H1 (cell line): Measurements from ENCODE around the gene USP17L18. TPM values are rescaled to one million over a fixed set of nuclear protein-coding genes. Genes with fewer than 3 reads are reported as not detected.
"Not testable (repeated sequence)": the region's sequence is repeated elsewhere in the genome, so short reads cannot be mapped to it uniquely, and the experiment has no call there.

Experiments
- CTCF ChIA-PET: fragments of 300-600 bp; sonication (Branson Sonifier 250); formaldehyde crosslinking; loops from one replicate; lab custom pipeline; 2021; ENCODE audit not compliant: partially characterized antibody; lab: Charles Lee
- POLR2A ChIA-PET: fragments of 300-600 bp; sonication (Branson Sonifier 250); formaldehyde crosslinking; loops from one replicate; lab custom pipeline; 2021; ENCODE audit warnings: inconsistent platforms; ENCODE audit not compliant: partially characterized antibody; lab: Charles Lee
- DNase-seq, 2 experiments: peaks; one replicate each; pipeline versions ENCODE4 v3.0.0 to v3.0.0-alpha.2; 2010 to 2022; ENCODE audit warnings: low spot score in 2 of 2, low read depth in 1 of 2, mixed read lengths in 1 of 2
- FAIRE-seq: peaks from 2 replicates; lab custom pipeline; 2011; peaks lifted over from hg19 to GRCh38; lab: Jason Lieb, UNC
- H2AFZ ChIP-seq: 2 replicates; pipeline ENCODE4 v1.8.1; 2012; ENCODE audit warnings: low read length, inconsistent platforms
- H2AK5ac ChIP-seq: 2 replicates; pipeline ENCODE4 v1.6.1; 2013; ENCODE audit warnings: low read depth, low read length
- H2BK120ac ChIP-seq: replicated peaks from 2 replicates; pipeline ENCODE3; 2013; ENCODE audit warnings: low read depth, low read length, inconsistent platforms
- H2BK12ac ChIP-seq: 2 replicates; pipeline ENCODE4 v1.6.1; 2013; ENCODE audit warnings: low read depth, low read length
- H2BK15ac ChIP-seq: 2 replicates; pipeline ENCODE4 v1.6.1; 2013; ENCODE audit warnings: low read length
- H2BK20ac ChIP-seq: 2 replicates; pipeline ENCODE4 v1.6.1; 2013; ENCODE audit warnings: low read length
- H2BK5ac ChIP-seq: 2 replicates; pipeline ENCODE4 v1.6.1; 2013; ENCODE audit warnings: low read depth, low read length
- H3K14ac ChIP-seq: 2 replicates; pipeline ENCODE4 v1.6.1; 2013; ENCODE audit warnings: inconsistent platforms; ENCODE audit not compliant: insufficient read length
- H3K18ac ChIP-seq: 2 replicates; pipeline ENCODE4 v1.6.1; 2013; ENCODE audit warnings: low read length; ENCODE audit errors: extremely low read depth
- H3K23ac ChIP-seq: 2 replicates; pipeline ENCODE4 v1.6.1; 2013; ENCODE audit warnings: inconsistent platforms; ENCODE audit not compliant: insufficient read length
- H3K23me2 ChIP-seq: 2 replicates; pipeline ENCODE4 v1.6.1; 2013; ENCODE audit warnings: low read depth, low read length
- H3K27ac ChIP-seq: 2 replicates; pipeline ENCODE4 v1.6.1; 2011; ENCODE audit warnings: low read depth, low read length, inconsistent platforms
- H3K27me3 ChIP-seq, 4 experiments: replicated peaks in 1 of 4; 1 replicate in 1 of 4; 2 replicates in 3 of 4; pipeline versions ENCODE4 v1.6.1 to v1.8.1; 2011 to 2013; ENCODE audit warnings: low read length in 3 of 4, mild to moderate bottlenecking in 3 of 4, inconsistent platforms in 2 of 4, mixed read lengths in 2 of 4, moderate library complexity in 1 of 4; ENCODE audit not compliant: control insufficient read depth in 3 of 4, insufficient read depth in 3 of 4; ENCODE audit errors: extremely low read depth in 1 of 4
- H3K36me3 ChIP-seq, 4 experiments: 2 replicates each; pipeline versions ENCODE4 v1.6.1 to v1.8.1; 2011 to 2013; ENCODE audit warnings: mild to moderate bottlenecking in 4 of 4, low read length in 3 of 4, moderate library complexity in 2 of 4, control low read depth in 1 of 4, inconsistent platforms in 1 of 4; ENCODE audit not compliant: insufficient read depth in 4 of 4, control insufficient read depth in 2 of 4
- H3K4ac ChIP-seq: replicated peaks from 2 replicates; pipeline ENCODE3; 2013; ENCODE audit warnings: low read length, low read depth, mixed read lengths, inconsistent platforms; ENCODE audit not compliant: insufficient read length
- H3K4me1 ChIP-seq, 4 experiments: replicated peaks in 1 of 4; 1 replicate in 1 of 4; 2 replicates in 3 of 4; pipeline versions ENCODE4 v1.6.1 to v1.8.1; 2011 to 2013; ENCODE audit warnings: low read length in 3 of 4, inconsistent platforms in 2 of 4, mixed read lengths in 1 of 4; ENCODE audit not compliant: insufficient read depth in 4 of 4, control insufficient read depth in 3 of 4
- H3K4me2 ChIP-seq, 2 experiments: 2 replicates each; pipeline versions ENCODE4 v1.6.1 to v1.8.1; 2011 to 2013; ENCODE audit warnings: low read depth in 2 of 2, low read length in 2 of 2, control low read depth in 1 of 2, inconsistent platforms in 1 of 2, mild to moderate bottlenecking in 1 of 2; ENCODE audit not compliant: insufficient read depth in 1 of 2
- H3K4me3 ChIP-seq, 4 experiments: fragments of 200-600, 300-600 bp in 1 of 4; sonication (generic), shearing (Covaris generic), sonication (Bioruptor Twin) in 1 of 4; 2 replicates each; pipeline versions ENCODE4 v1.5.1 to v1.8.1; 2011 to 2016; ENCODE audit warnings: low read length in 4 of 4, low read depth in 3 of 4, control low read depth in 2 of 4, inconsistent platforms in 2 of 4, mild to moderate bottlenecking in 2 of 4, mixed read lengths in 1 of 4, moderate library complexity in 1 of 4; ENCODE audit not compliant: insufficient read depth in 2 of 4; ENCODE audit errors: extremely low read depth in 1 of 4
- H3K56ac ChIP-seq: replicated peaks from 2 replicates; pipeline ENCODE3; 2013; ENCODE audit warnings: low read depth, mild to moderate bottlenecking, mixed read lengths, low read length, inconsistent platforms; ENCODE audit not compliant: insufficient read length
- H3K79me1 ChIP-seq: 2 replicates; pipeline ENCODE4 v1.6.1; 2013; ENCODE audit warnings: low read depth, low read length, control low read depth
- H3K79me2 ChIP-seq, 2 experiments: 2 replicates each; pipeline versions ENCODE4 v1.6.1 to v1.8.1; 2012 to 2013; ENCODE audit warnings: low read length in 2 of 2, mild to moderate bottlenecking in 2 of 2, inconsistent platforms in 1 of 2; ENCODE audit not compliant: insufficient read depth in 2 of 2, control insufficient read depth in 1 of 2
- H3K9ac ChIP-seq, 4 experiments: replicated peaks in 1 of 4; 1 replicate in 1 of 4; 2 replicates in 3 of 4; pipeline versions ENCODE4 v1.6.1 to v1.8.1; 2011 to 2013; ENCODE audit warnings: low read depth in 3 of 4, low read length in 3 of 4, control low read depth in 2 of 4, mild to moderate bottlenecking in 2 of 4, moderate library complexity in 2 of 4, inconsistent platforms in 1 of 4; ENCODE audit errors: extremely low read depth in 1 of 4
- H3K9me3 ChIP-seq, 2 experiments: 2 replicates each; pipeline versions ENCODE4 v1.6.1 to v1.8.1; 2012 to 2013; ENCODE audit warnings: mild to moderate bottlenecking in 2 of 2, moderate library complexity in 2 of 2, control low read depth in 1 of 2, inconsistent platforms in 1 of 2, low read depth in 1 of 2, low read length in 1 of 2, mixed read lengths in 1 of 2; ENCODE audit not compliant: insufficient read depth in 2 of 2
- H4K20me1 ChIP-seq, 2 experiments: replicated peaks in 1 of 2; 2 replicates each; pipeline versions ENCODE3 to v1.8.1; 2011 to 2013; ENCODE audit warnings: inconsistent platforms in 2 of 2, low read length in 2 of 2, mild to moderate bottlenecking in 1 of 2; ENCODE audit not compliant: insufficient read depth in 2 of 2, control insufficient read depth in 1 of 2
- H4K5ac ChIP-seq: 2 replicates; pipeline ENCODE4 v1.6.1; 2013; ENCODE audit warnings: low read length, low read depth, mixed read lengths, inconsistent platforms; ENCODE audit not compliant: insufficient read length
- H4K8ac ChIP-seq: 2 replicates; pipeline ENCODE4 v1.8.0; 2013; ENCODE audit warnings: mild to moderate bottlenecking, moderate library complexity, low read length, inconsistent platforms; ENCODE audit not compliant: insufficient read depth; ENCODE audit errors: extremely low read depth
- H4K91ac ChIP-seq: replicated peaks from 2 replicates; pipeline ENCODE3; 2013; ENCODE audit warnings: low read length, mixed read lengths, inconsistent platforms; ENCODE audit not compliant: insufficient read length
- WGBS, 2 experiments: shearing (Covaris generic) in 1 of 2; methylation state at CpG; one replicate each; pipeline versions ENCODE4 v1.1.6 to v1.1.7; 2013 to 2015; ENCODE audit warnings: low lambda C conversion rate in 2 of 2, mixed read lengths in 2 of 2, inconsistent platforms in 1 of 2, low coverage in 1 of 2, missing lambda C conversion rate in 1 of 2; ENCODE audit not compliant: insufficient replicate concordance in 2 of 2, insufficient coverage in 1 of 2, insufficient read length in 1 of 2; ENCODE audit errors: extremely low coverage in 1 of 2, missing lambda C conversion rate in 1 of 2; 5-methylcytosine and 5-hydroxymethylcytosine counted together
- polyA plus RNA-seq, 7 experiments: library from polyadenylated mRNA; depleted of rRNA in 3 of 7; stranded (reverse) in 5 of 7; unstranded in 2 of 7; fragments of >200 nt in 5 of 7; fragments of 200-250 nt in 2 of 7; gene quantifications; 1 replicate in 5 of 7; 2 replicates in 1 of 7; 4 replicates in 1 of 7; pipeline versions ENCODE4 v1.2.1 to v1.2.3, GENCODE V29; 2011 to 2013; ENCODE audit warnings: missing spikeins in 2 of 7, mixed read lengths in 2 of 7
- total RNA-seq: library from RNA; stranded (reverse); fragmentation: NEBNext Ultra II Directional; extraction: Animal tissue kit (Norgen Biotek cat#: 25700); gene quantifications from 2 replicates; pipeline ENCODE4 v1.2.1, GENCODE V29; 2021

The USP17L18 gene
- total and polyA plus RNA-seq, 2 of the 8 experiments (the other 6 are each of a cell fraction or from before 2014, with no cell fraction given) = not detected

DNA sequence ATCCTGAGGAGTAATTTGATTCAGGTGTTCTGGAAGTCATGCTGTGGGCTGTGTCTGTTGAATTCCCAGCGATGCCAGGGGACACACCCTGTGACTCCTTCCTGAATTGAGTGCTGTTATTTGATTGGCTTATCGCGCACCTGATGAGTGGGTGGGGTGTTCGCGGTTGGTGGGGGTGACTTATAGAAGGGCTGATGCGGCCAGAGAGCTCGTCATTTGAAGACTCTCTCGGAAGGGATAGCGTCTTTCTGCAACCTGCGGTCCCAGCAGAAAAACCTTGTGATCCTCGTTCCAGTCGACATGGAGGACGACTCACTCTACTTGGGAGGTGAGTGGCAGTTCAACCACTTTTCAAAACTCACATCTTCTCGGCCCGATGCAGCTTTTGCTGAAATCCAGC, 9.4 kb downstream of the USP17L18 start, which contains the start of gene USP17L20:
USP17L20 (plus strand) TSS at position 301 of the 400 bp plus-strand sequence; CDS start at position 301, 0 bp downstream.
- H4K5ac ChIP-seq, H3K56ac ChIP-seq, H3K23ac ChIP-seq, H3K9ac ChIP-seq, H2AFZ ChIP-seq, H3K23me2 ChIP-seq, H3K27ac ChIP-seq, H3K4me1 ChIP-seq, H3K79me1 ChIP-seq, H4K20me1 ChIP-seq, H2BK12ac ChIP-seq, POLR2A ChIA-PET, H4K91ac ChIP-seq, H2BK120ac ChIP-seq, H3K79me2 ChIP-seq, DNase-seq, H3K18ac ChIP-seq, H3K4me3 ChIP-seq, H3K14ac ChIP-seq, H3K4me2 ChIP-seq, H3K4ac ChIP-seq, H2BK20ac ChIP-seq, FAIRE-seq, H2BK5ac ChIP-seq, H2AK5ac ChIP-seq, H3K36me3 ChIP-seq, H3K27me3 ChIP-seq, H2BK15ac ChIP-seq, H3K9me3 ChIP-seq, H4K8ac ChIP-seq, CTCF ChIA-PET: not testable (repeated sequence)
- WGBS, 2 experiments = no CpG with 5 or more reads among the region's 15 CpGs

DNA sequence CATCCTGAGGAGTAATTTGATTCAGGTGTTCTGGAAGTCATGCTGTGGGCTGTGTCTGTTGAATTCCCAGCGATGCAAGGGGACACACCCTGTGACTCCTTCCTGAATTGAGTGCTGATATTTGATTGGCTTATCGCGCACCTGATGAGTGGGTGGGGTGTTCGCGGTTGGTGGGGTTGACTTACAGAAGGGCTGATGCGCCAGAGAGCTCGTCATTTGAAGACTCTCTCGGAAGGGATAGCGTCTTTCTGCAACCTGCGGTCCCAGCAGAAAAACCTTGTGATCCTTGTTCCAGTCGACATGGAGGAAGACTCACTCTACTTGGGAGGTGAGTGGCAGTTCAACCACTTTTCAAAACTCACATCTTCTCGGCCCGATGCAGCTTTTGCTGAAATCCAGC, 14.1 kb downstream of the USP17L18 start, which contains the start of gene USP17L21:
USP17L21 (plus strand) TSS at position 301 of the 400 bp plus-strand sequence; CDS start at position 301, 0 bp downstream.
- DNase-seq, H4K5ac ChIP-seq, H2BK20ac ChIP-seq, H3K36me3 ChIP-seq, H3K9me3 ChIP-seq, H3K23me2 ChIP-seq, H3K4ac ChIP-seq, H4K8ac ChIP-seq, H3K79me2 ChIP-seq, H4K20me1 ChIP-seq, H3K4me3 ChIP-seq, H3K23ac ChIP-seq, FAIRE-seq, H3K27ac ChIP-seq, H3K56ac ChIP-seq, H2AK5ac ChIP-seq, H2BK15ac ChIP-seq, H3K4me1 ChIP-seq, H3K14ac ChIP-seq, CTCF ChIA-PET, H3K4me2 ChIP-seq, H3K79me1 ChIP-seq, H2AFZ ChIP-seq, H2BK5ac ChIP-seq, H3K9ac ChIP-seq, H3K18ac ChIP-seq, POLR2A ChIA-PET, H4K91ac ChIP-seq, H3K27me3 ChIP-seq, H2BK12ac ChIP-seq, H2BK120ac ChIP-seq: not testable (repeated sequence)
- WGBS, 2 experiments = no CpG with 5 or more reads among the region's 13 CpGs
